Brain pericyte (primary cell): ENCODE results near the gene NYNRIN.
"Not testable (repeated sequence)": the region's sequence is repeated elsewhere in the genome, so short reads cannot be mapped to it uniquely, and the experiment has no call there.

Source experiments
- DNase-seq: peaks from one replicate; pipeline ENCODE4 v3.0.0-alpha.2; 2012; ENCODE audit warnings: low read depth, low spot score

NYNRIN gene

GRCh38 chr14:24443053-24443665 lies 44.4 kb downstream of the NYNRIN start:
- no peak for DNase-seq

- not testable (repeated sequence) for DNase-seq
These were observed 52.0 kb downstream of the NYNRIN start for GRCh38 chr14:24450828-24451227.

- DNase-seq, result no peak
These were observed 58.2 kb downstream of the NYNRIN start for GRCh38 chr14:24456980-24457379.

GRCh38 chr14:24458736-24459135 lies 59.9 kb downstream of the NYNRIN start:
- DNase-seq, result no peak

GRCh38 chr14:24459331-24459730 lies 60.5 kb downstream of the NYNRIN start:
- no peak for DNase-seq

- DNase-seq, result no peak
These were observed 62.5 kb downstream of the NYNRIN start for GRCh38 chr14:24461336-24461735.

GRCh38 chr14:24463017-24463883 lies 64.4 kb downstream of the NYNRIN start:
- no peak for DNase-seq

GRCh38 chr14:24463884-24464785 lies 65.3 kb downstream of the NYNRIN start:
- no peak for DNase-seq

GRCh38 chr14:24465368-24465767 lies 66.6 kb downstream of the NYNRIN start:
- no peak for DNase-seq

GRCh38 chr14:24465805-24466204 lies 67.0 kb downstream of the NYNRIN start:
- DNase-seq, result no peak
